ENCODE results near the gene KLHDC4. TPM values are rescaled to one million over a fixed set of nuclear protein-coding genes. Genes with fewer than 3 reads are reported as not detected.
A peak's percentile ranks its signal among the peaks of the same experiment; 100 is the strongest.

KLHDC4 gene
- total RNA-seq, 1 experiment from 2014 or later = 76.2 TPM

DNA sequence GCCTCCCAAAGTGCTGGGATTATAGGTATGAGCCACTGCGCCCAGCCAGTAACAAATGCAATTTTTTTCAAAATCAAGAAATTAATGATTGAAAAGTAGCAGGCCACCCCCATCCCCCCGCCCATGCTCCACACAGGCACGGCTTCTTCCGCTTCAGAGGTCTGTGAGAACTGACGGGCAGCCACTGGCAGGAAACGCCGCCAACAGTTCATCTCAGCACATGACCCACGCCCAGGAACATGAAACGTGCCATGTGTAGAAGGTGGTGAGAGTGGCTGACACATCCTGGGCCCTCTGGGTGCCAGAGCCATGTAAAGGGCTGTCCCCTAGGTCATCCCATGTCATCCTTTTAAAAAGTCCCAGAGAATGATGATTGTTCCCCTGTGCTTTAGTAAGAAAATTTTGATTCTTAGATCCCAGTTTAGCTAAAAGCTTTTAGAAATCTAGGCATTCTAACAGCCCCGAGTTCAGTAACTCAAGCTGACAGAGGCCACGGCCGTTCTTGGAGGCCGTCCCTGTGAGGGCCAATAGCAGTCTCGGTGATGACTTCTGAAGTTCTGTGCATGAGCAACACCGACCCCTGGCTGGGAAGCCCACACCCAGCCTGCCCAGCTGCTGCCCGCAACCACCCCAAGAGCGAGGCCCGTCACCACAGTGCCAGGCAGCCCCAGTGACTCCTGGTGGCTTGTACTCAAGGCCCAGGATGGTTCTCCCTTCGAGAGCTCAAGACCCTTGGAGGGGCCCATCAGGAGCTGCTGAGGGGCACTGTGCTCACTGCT is 52.1 kb downstream of the KLHDC4 start:
- DNase-seq = no peak
- no peaks in the 10 kb centered on the region for H3K27me3 ChIP-seq (ENCODE audit: insufficient read depth, low read length)
- H3K27me3 Mint-ChIP-seq (ENCODE audit: low read depth) = no peaks in the 10 kb centered on the region; the same call in 1 of the 2 replicates

More for the DNA sequence above, 52.1 kb downstream of the KLHDC4 start:
- Histone ChIP-seq H4K20me1 (ENCODE audit: control insufficient read depth, insufficient read depth, insufficient read length) (no peaks in the 10 kb centered on the region), H3K4me1 (ENCODE audit: insufficient read depth, low read length) (no peaks in the 10 kb centered on the region), H3K56ac (ENCODE audit: insufficient read length, low read depth, low read length) (no peak overlapping the region), H3K79me1 (ENCODE audit: insufficient read depth, low read depth, low read length, poor library complexity, severe bottlenecking) (no peaks in the 10 kb centered on the region), H3T11ph (ENCODE audit: low read length) (no peak overlapping the region), H4K5ac (ENCODE audit: insufficient read length, low read depth, low read length) (no peak overlapping the region), H2BK120ac (ENCODE audit: low read depth, low read length, poor library complexity, severe bottlenecking) (no peak overlapping the region), H3K79me2 (ENCODE audit: insufficient read depth, low read length) (no peaks in the 10 kb centered on the region), H2BK12ac (ENCODE audit: insufficient read length, low read depth, low read length) (no peak overlapping the region), H3K23ac (ENCODE audit: insufficient read length, low read depth, low read length) (no peak overlapping the region), H2BK20ac (ENCODE audit: low read depth, low read length, poor library complexity, severe bottlenecking) (no peak overlapping the region), H3K23me2 (ENCODE audit: insufficient read length, low read depth, low read length, poor library complexity, severe bottlenecking) (no peaks in the 10 kb centered on the region), H3K9me3 (ENCODE audit: control insufficient read depth, low read depth, low read length) (no peaks in the 10 kb centered on the region), H2AK5ac (ENCODE audit: insufficient read length, low read length) (no peak overlapping the region), H3K9ac (ENCODE audit: extremely low read depth, insufficient read length, low read length) (no peak overlapping the region), H3K4ac (ENCODE audit: low read depth, low read length) (no peak overlapping the region), H2BK15ac (ENCODE audit: low read depth, low read length) (no peak overlapping the region), H3K27ac (ENCODE audit: insufficient read length, low read depth, low read length) (no peak overlapping the region), H3K14ac (ENCODE audit: insufficient read depth, low read length) (no peak overlapping the region), H4K8ac (replicated peaks; ENCODE audit: insufficient read length, low read depth, low read length) (no peak overlapping the region), H2AFZ (ENCODE audit: low read length) (no peak overlapping the region), H4K91ac (ENCODE audit: insufficient read length, low read depth, low read length) (no peak overlapping the region), H2BK5ac (ENCODE audit: insufficient read length, low read length) (no peak overlapping the region), H3K18ac (ENCODE audit: insufficient read length, low read depth, low read length) (no peak overlapping the region), H3K4me2 (ENCODE audit: insufficient read depth, insufficient read length, low read length) (no peak overlapping the region)
- Mint-ChIP-seq H3K9me3 (no peaks in the 10 kb centered on the region), H3K27ac (peak overlapping the region in 1 of 3 experiments; percentile 53; a peak in 2 of 7 replicates), H3K4me3 (no peak overlapping the region), H3K36me3 (ENCODE audit: insufficient read depth in 1 of 3, low read depth in 3 of 3) (peaks cover 17 to 60% (median 53%) of the 10 kb centered on the region in 3 experiments; a peak in 6 of 7 replicates), H3K4me1 (no peaks in the 10 kb centered on the region)
- TF ChIP-seq, protein P1, sequence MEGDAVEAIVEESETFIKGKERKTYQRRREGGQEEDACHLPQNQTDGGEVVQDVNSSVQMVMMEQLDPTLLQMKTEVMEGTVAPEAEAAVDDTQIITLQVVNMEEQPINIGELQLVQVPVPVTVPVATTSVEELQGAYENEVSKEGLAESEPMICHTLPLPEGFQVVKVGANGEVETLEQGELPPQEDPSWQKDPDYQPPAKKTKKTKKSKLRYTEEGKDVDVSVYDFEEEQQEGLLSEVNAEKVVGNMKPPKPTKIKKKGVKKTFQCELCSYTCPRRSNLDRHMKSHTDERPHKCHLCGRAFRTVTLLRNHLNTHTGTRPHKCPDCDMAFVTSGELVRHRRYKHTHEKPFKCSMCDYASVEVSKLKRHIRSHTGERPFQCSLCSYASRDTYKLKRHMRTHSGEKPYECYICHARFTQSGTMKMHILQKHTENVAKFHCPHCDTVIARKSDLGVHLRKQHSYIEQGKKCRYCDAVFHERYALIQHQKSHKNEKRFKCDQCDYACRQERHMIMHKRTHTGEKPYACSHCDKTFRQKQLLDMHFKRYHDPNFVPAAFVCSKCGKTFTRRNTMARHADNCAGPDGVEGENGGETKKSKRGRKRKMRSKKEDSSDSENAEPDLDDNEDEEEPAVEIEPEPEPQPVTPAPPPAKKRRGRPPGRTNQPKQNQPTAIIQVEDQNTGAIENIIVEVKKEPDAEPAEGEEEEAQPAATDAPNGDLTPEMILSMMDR (conservative IDR thresholded peaks at IDR 0.05) = no peak
- WGBS (ENCODE audit: extremely low coverage, insufficient read length, low lambda C conversion rate) = no CpG with 5 or more reads among the region's 19 CpGs

Measured in H9 (cell line).